Activated B cell treated with CpG ODN at 0.5 μM for 24 hours (primary cell): ENCODE data around the gene FNBP1. TPM values are rescaled to one million over a fixed set of nuclear protein-coding genes. Genes with fewer than 3 reads are reported as not detected.

Source experiments
- ATAC-seq: fragments of 200-7000 bp; cut with Tn5 transposase; one replicate; pipeline ENCODE4 v1.10.0; 2021; ENCODE audit warnings: low read depth, mild to moderate bottlenecking, moderate library complexity
- CTCF ChIA-PET: fragments of 350-600 bp; sonication (Branson Sonifier 250); formaldehyde crosslinking; loops from one replicate; lab custom pipeline; 2021; ENCODE audit warnings: antibody characterized with exemption; lab: Charles Lee
- POLR2A ChIA-PET: fragments of 350-600 bp; sonication (Branson Sonifier 250); formaldehyde crosslinking; loops from one replicate; lab custom pipeline; 2021; ENCODE audit warnings: antibody characterized with exemption; lab: Charles Lee
- DNase-seq: peaks from one replicate; pipeline ENCODE4 v3.0.0; 2022
- H3K27ac Mint-ChIP-seq: one replicate; pipeline ENCODE4 v1.8.0; 2020; ENCODE audit warnings: mixed read lengths
- H3K27me3 Mint-ChIP-seq: one replicate; pipeline ENCODE4 v1.8.0; 2021; ENCODE audit warnings: mixed read lengths
- H3K36me3 Mint-ChIP-seq: one replicate; pipeline ENCODE4 v1.8.0; 2021; ENCODE audit warnings: low read depth, mixed read lengths
- H3K4me1 Mint-ChIP-seq: one replicate; pipeline ENCODE4 v1.8.0; 2021; ENCODE audit warnings: mixed read lengths
- H3K4me3 Mint-ChIP-seq: one replicate; pipeline ENCODE4 v1.8.0; 2020; ENCODE audit warnings: mild to moderate bottlenecking, mixed read lengths
- H3K9me3 Mint-ChIP-seq: one replicate; pipeline ENCODE4 v1.8.0; 2020; ENCODE audit warnings: mixed read lengths
- intact Hi-C: fragments of 100-400 bp; cut with micrococcal nuclease; formaldehyde crosslinking; loops from one replicate; pipeline ENCODE4 v1.15.1; 2024
- total RNA-seq: library from RNA; stranded (reverse); gene quantifications from 2 replicates; pipeline ENCODE4 v1.2.3, GENCODE V29; 2022
- TF ChIP-seq, protein P1 (sequence below): fragments of 200-600 bp; IDR thresholded peaks from one replicate; pipeline ENCODE4 v1.8.0; 2022; ENCODE audit warnings: antibody characterized with exemption, mild to moderate bottlenecking

The FNBP1 gene
- total RNA-seq, result 454 and 501 TPM in 2 replicates

DNA sequence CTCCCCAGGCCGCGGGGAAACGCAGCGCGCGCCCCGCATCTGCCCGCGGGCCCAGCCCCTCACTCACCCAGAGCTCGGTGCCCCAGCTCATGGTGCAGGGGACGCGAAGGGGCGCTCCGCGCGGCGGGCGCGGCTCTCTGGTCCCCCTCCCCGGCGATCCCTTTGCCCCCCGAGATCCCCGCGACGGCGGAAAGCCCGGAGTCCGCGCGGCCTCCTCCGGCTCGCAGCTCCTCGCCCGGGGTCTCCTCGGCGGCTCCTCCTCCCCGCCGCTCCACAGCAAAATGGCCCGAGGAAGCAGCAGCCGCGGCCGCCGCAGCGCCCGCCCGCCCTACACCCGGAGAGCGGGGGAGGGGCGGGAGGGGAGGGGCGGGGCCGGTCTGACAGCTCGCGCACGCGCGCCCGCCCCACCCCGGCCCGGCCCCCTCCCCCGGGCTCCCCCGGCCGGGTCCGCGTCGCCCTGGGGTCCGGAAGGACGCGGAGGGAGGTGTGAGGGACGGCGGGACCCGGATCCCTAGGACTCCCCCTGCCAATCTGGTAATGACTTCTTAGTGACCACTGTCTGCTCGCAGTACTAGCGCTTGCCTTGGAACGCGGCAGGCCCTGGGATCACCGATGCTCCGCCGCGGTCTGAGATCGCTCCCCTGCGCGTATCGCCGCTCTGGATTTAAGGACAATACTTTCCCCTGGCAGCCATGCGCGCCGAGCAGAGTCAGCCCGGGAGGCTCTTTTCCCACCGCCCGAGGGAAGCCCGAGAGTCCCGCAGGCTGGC is at the start of gene FNBP1:
FNBP1 (minus strand) TSS at position 305 of the 769 bp plus-strand sequence; CDS start at position 91, 214 bp downstream.
- POLR2A ChIA-PET, result interaction anchor here (0.6 to 26.4 kb wide), 22 partner anchors 8 to 219 kb away, joined by 3 to 1209 read pairs (median 4); partner anchors contain the start of genes GPR107 and TOR1A
- H3K27ac Mint-ChIP-seq, result peak within 1 kb of the TSS; percentile 99
- H3K36me3 Mint-ChIP-seq, result peaks cover 31% of the 10 kb centered on the region
- H3K4me1 Mint-ChIP-seq, result peaks cover 54% of the 10 kb centered on the region
- H3K4me3 Mint-ChIP-seq, result peak within 1 kb of the TSS; percentile 99
- ATAC-seq (peak; percentile 71), DNase-seq (peak; percentile 77)
- no peaks in the 10 kb centered on the region for H3K9me3 Mint-ChIP-seq
- CTCF ChIA-PET, result no interaction called here
- TF ChIP-seq, protein P1, sequence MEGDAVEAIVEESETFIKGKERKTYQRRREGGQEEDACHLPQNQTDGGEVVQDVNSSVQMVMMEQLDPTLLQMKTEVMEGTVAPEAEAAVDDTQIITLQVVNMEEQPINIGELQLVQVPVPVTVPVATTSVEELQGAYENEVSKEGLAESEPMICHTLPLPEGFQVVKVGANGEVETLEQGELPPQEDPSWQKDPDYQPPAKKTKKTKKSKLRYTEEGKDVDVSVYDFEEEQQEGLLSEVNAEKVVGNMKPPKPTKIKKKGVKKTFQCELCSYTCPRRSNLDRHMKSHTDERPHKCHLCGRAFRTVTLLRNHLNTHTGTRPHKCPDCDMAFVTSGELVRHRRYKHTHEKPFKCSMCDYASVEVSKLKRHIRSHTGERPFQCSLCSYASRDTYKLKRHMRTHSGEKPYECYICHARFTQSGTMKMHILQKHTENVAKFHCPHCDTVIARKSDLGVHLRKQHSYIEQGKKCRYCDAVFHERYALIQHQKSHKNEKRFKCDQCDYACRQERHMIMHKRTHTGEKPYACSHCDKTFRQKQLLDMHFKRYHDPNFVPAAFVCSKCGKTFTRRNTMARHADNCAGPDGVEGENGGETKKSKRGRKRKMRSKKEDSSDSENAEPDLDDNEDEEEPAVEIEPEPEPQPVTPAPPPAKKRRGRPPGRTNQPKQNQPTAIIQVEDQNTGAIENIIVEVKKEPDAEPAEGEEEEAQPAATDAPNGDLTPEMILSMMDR, result no peak
- intact Hi-C loops, result loop anchor here (1.0 to 5.0 kb wide), 3 partner anchors 9 to 206 kb away; partner anchors contain the start of genes C9orf78 and USP20
- H3K27me3 Mint-ChIP-seq, result no peaks in the 10 kb centered on the region

DNA sequence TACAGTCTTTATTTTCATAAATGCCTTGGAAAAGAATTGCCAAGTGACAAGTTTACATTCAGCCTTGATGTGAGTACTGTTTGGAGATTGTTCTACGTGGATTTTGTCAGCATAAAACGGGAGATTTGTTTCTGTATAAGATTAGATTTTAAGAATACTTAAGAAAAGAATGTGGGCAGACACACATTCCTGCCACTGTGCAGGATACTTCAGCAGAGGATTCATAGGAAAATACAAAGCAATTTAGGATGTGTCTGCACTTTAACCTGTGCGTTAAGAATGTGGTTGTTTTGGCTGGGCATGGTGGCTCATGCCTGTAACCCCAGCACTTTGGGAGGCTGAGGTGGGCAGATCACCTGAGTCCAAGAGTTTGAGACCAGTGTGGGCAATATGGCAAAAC is 47.9 kb upstream of the FNBP1 start:
- ATAC-seq, result no peak
- ChIA-PET CTCF (no interaction called here), POLR2A (no interaction called here)
- Mint-ChIP-seq H3K27me3 (no peaks in the 10 kb centered on the region), H3K36me3 (peaks cover 68% of the 10 kb centered on the region), H3K4me3 (no peak overlapping the region), H3K27ac (no peak overlapping the region), H3K4me1 (peaks cover 4% of the 10 kb centered on the region), H3K9me3 (no peaks in the 10 kb centered on the region)
- TF ChIP-seq, protein P1, result no peak
- no peak for DNase-seq
- intact Hi-C loops, result no loop called here

DNA sequence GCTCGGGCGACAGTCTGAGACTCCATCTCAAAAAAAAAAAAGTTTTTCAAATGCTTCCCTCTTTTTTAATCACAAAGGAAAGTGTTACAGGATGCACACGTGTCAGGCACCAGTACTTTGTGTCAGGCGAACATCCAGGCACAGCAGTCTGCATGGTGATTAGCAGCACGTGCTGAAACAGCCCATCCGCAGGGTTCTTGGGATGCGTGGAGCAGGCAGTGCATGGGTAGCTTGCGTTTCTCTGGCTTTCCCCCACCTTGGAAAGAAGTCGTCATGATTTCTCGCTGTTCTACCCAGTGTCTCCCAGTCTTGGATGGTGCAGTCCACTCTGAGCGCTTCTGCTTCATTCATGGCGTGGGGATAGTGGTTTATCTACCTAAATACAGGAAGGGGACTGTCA is 46.2 kb upstream of the FNBP1 start:
- TF ChIP-seq, protein P1, result no peak
- POLR2A ChIA-PET, result no interaction called here
- Mint-ChIP-seq H3K27me3 (no peaks in the 10 kb centered on the region), H3K27ac (no peak overlapping the region), H3K4me3 (no peak overlapping the region), H3K9me3 (no peaks in the 10 kb centered on the region), H3K4me1 (no peaks in the 10 kb centered on the region), H3K36me3 (peaks cover 67% of the 10 kb centered on the region)
- CTCF ChIA-PET, result no interaction called here
- DNase-seq (no peak), ATAC-seq (no peak)
- intact Hi-C loops, result no loop called here

DNA sequence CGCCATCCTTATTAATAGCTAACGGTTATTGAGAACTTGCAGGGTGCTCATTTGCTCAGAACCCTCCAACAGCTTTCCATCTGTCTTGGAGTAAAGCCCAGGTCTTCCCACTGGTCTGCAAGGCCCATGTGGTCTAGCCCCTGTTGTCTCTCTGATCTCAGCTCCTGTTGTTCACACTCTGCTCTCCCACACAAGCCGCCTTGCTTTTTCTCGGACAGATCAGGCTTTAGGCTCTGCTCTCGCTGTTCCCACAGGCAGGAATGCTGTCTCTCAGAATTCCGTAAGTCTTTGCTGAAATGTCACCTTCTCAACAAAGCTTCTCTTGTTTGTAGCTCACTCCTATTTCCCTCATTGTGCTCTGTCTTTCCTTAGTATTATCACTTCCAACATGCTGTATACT is 45.1 kb upstream of the FNBP1 start:
- intact Hi-C loops, result no loop called here
- no peaks in the 10 kb centered on the region for H3K27me3 Mint-ChIP-seq
- ATAC-seq, result no peak
- H3K27ac Mint-ChIP-seq, result no peak overlapping the region
- peaks cover 67% of the 10 kb centered on the region for H3K36me3 Mint-ChIP-seq
- POLR2A ChIA-PET, result interaction anchor here (0.6 kb wide), 1 partner anchor 202 kb away, joined by 3 read pairs; no protein-coding TSS in a partner anchor
- DNase-seq, result no peak
- TF ChIP-seq, protein P1, result no peak
- no peak overlapping the region for H3K4me3 Mint-ChIP-seq
- CTCF ChIA-PET, result no interaction called here
- no peaks in the 10 kb centered on the region for H3K4me1 Mint-ChIP-seq
- H3K9me3 Mint-ChIP-seq, result no peaks in the 10 kb centered on the region

DNA sequence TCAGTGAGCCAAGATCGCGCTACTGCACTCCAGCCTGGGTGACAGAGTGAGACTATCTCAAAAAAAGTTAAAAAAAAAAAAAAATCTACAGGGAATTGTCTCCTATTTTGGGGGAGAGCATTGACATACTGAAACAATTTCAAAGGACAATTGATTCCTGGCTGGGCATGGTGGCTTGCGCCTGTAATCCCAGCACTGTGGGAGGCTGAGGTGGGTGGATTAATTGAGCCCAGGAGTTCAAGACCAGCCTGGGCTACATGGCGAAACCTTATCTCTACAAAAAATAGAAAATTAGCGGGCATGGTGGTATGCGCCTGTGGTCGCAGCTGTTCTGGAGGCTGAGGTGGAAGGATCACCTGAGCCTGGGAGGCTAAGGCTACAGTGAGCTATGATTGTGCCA is 41.3 kb upstream of the FNBP1 start:
- ChIA-PET CTCF (no interaction called here), POLR2A (no interaction called here)
- TF ChIP-seq, protein P1, result no peak
- no peaks in the 10 kb centered on the region for H3K4me1 Mint-ChIP-seq
- ATAC-seq (no peak), DNase-seq (no peak)
- peaks cover 69% of the 10 kb centered on the region for H3K36me3 Mint-ChIP-seq
- no peak overlapping the region for H3K27ac Mint-ChIP-seq
- no peaks in the 10 kb centered on the region for H3K27me3 Mint-ChIP-seq
- no peaks in the 10 kb centered on the region for H3K9me3 Mint-ChIP-seq
- intact Hi-C loops, result no loop called here
- H3K4me3 Mint-ChIP-seq, result no peak overlapping the region
